Heart left ventricle (tissue), 16 donors: ENCODE data around the gene ZNG1A. TPM values are rescaled to one million over a fixed set of nuclear protein-coding genes. Genes with fewer than 3 reads are reported as not detected.
"Not testable (repeated sequence)": the region's sequence is repeated elsewhere in the genome, so short reads cannot be mapped to it uniquely, and the experiment has no call there.

Source experiments
- ATAC-seq, 4 donors: fragments of 200-7000 bp; cut with Tn5 transposase; one replicate each; pipeline ENCODE4 v1.9.1; 2020 to 2022; ENCODE audit warnings: moderate library complexity in 4 of 4, mild to moderate bottlenecking in 3 of 4, moderate number of reproducible peaks in 1 of 4
- DNase-seq, 5 donors: peaks; one replicate each; pipeline ENCODE4 v3.0.0-alpha.2; 2020
- H3K27ac ChIP-seq, 12 donors: fragments of 200-600 bp; sonication (generic) in 4 of 12; one replicate each; pipeline versions ENCODE4 v1.5.0 to v1.8.0; 2016 to 2022; ENCODE audit warnings: mild to moderate bottlenecking in 2 of 12
- H3K27me3 ChIP-seq, 9 donors: fragments of 200-600 bp; sonication (generic) in 2 of 9; one replicate each; pipeline versions ENCODE4 v1.5.1 to v1.8.0; 2016 to 2022; ENCODE audit warnings: mild to moderate bottlenecking in 3 of 9
- H3K36me3 ChIP-seq, 9 donors: fragments of 200-600 bp; sonication (generic) in 2 of 9; one replicate each; pipeline versions ENCODE4 v1.5.0 to v1.8.0; 2018 to 2022; ENCODE audit warnings: mild to moderate bottlenecking in 2 of 9
- H3K4me1 ChIP-seq, 12 donors: fragments of 200-600 bp; sonication (generic) in 4 of 12; one replicate each; pipeline versions ENCODE4 v1.5.0 to v1.8.0; 2016 to 2022; ENCODE audit warnings: mild to moderate bottlenecking in 3 of 12
- H3K4me3 ChIP-seq, 12 donors: fragments of 200-600 bp; sonication (generic) in 4 of 12; one replicate each; pipeline versions ENCODE4 v1.5.0 to v1.8.0; 2017 to 2022; ENCODE audit warnings: mild to moderate bottlenecking in 9 of 12, moderate library complexity in 4 of 12
- H3K9me3 ChIP-seq, 12 donors: fragments of 200-600 bp; sonication (generic) in 4 of 12; one replicate each; pipeline versions ENCODE4 v1.5.0 to v1.8.0; 2016 to 2022; ENCODE audit warnings: mild to moderate bottlenecking in 1 of 12
- POLR2A ChIP-seq, 2 donors: fragments of 450-650 bp; IDR thresholded peaks; one replicate each; pipeline ENCODE4 v1.6.1; 2017; ENCODE audit warnings: antibody characterized with exemption in 2 of 2, mild to moderate bottlenecking in 2 of 2, moderate library complexity in 2 of 2
- WGBS, 4 donors: extraction: QIAGEN DNeasy Blood & Tissue Kit in 2 of 4; methylation state at CpG; one replicate each; pipeline versions ENCODE4 v1.1.5 to v1.1.7; 2013 to 2018; 5-methylcytosine and 5-hydroxymethylcytosine counted together
- intact Hi-C, 10 donors: fragments of 100-400 bp; cut with DNase I; formaldehyde crosslinking; loops; one replicate each; pipeline versions ENCODE4 v1.11.1 to v1.14.2; 2022
- long read RNA-seq, 3 donors: library from polyadenylated mRNA; unstranded; transcript quantifications; one replicate each; pipeline ENCODE4 v2.0.0, GENCODE V29; 2020 to 2021
- polyA plus RNA-seq, 2 donors: library from polyadenylated mRNA; stranded (reverse); fragments of 200-250 nt; gene quantifications; one replicate each; pipeline ENCODE4 v1.2.3, GENCODE V29; 2013
- total RNA-seq, 9 donors: library from RNA; depleted of rRNA in 2 of 9; stranded (reverse); fragments of >200 nt in 2 of 9; fragmentation: NEBNext Ultra II Directional in 3 of 9; extraction: Animal tissue kit (Norgen Biotek cat#: 25700) in 3 of 9; gene quantifications; one replicate each; pipeline versions ENCODE4 v1.1.0 to v1.2.4, GENCODE V29; 2016 to 2023
- TF ChIP-seq, protein P1 (sequence below), 12 donors: fragments of 200-600 bp; sonication (generic) in 4 of 12; IDR thresholded peaks; one replicate each; pipeline versions ENCODE4 v1.5.0 to v1.8.0; 2018 to 2022; ENCODE audit warnings: antibody characterized with exemption in 12 of 12, mild to moderate bottlenecking in 5 of 12
- donor health status: ischemic (EF 13 %, LVEDD 7.1; RV severe dilation, severe dysfunction).
- donor health status: healthy with polysubstance abuse.
- donor health status: DM: no; HTN: yes; CAD: no.
- donor health status: DM: no; HTN: no; CAD: no.
- donor health status: ischemic (EF 25% LVEDD 6.9; RV normal size, moderate dysfunction).
- donor health status: ischemic (EF 25% LVEDD 5.7; RV mildly dilated, moderate dysfunction).
- donor health status: healthy.
- donor health status: DM: yes; HTN: yes; CAD: no.
- donor health status: ischemic (EF 35%, LVEDD 5.7; RV mildly dilated, moderate dysfunction).
- donor health status: nonischemic (EF 11% LVEDD 7.7; RV severe dilation, severe dysfunction).
- donor health status: DM: yes; HTN: yes; CAD: no.
- donor health status: PGD.
- donor health status: ischemic (EF 29% LVEDD 5.4; RV normal size, mild dysfunction).
- donor health status: nonischemic (EF 23%, LVEDD 6.1; RV moderate dilation, normal function).

Gene ZNG1A
- total RNA-seq: 10 to 100 TPM in 8 of 9 donors, 1 to 10 TPM in 1; 8.1 to 27.9 (median 20.6) TPM
- 10 to 100 TPM; 15.0 to 55.6 TPM for polyA plus RNA-seq
- long read RNA-seq, donor 1, transcript CBWD1-202 (15 exons, 1,706 nt): major isoform, 38 of 58 reads
- long read RNA-seq, donor 1, transcript CBWD1-206 (3 exons, 1,731 nt): minor isoform, 7 of 58 reads
- long read RNA-seq, donor 1, transcript CBWD1-201 (16 exons, 1,771 nt): minor isoform, 5 of 58 reads
- long read RNA-seq, donor 1, partial matches to known transcripts: 0 of 58 reads
- long read RNA-seq, donor 1, other reads (novel, unspliced or antisense): 4 of 58 reads
- long read RNA-seq, donor 2, transcript CBWD1-201 (16 exons, 1,771 nt): minor isoform, 25 of 264 reads
- long read RNA-seq, donor 2, transcript CBWD1-207 (14 exons, 1,241 nt): minor isoform, 6 of 264 reads
- long read RNA-seq, donor 2, transcript CBWD1-206 (3 exons, 1,731 nt): minor isoform, 5 of 264 reads
- long read RNA-seq, donor 2, transcript CBWD1-202 (15 exons, 1,706 nt): major isoform, 185 of 264 reads
- long read RNA-seq, donor 2, partial matches to known transcripts: 3 of 264 reads
- long read RNA-seq, donor 2, other reads (novel, unspliced or antisense): 39 of 264 reads
- long read RNA-seq, donor 3, transcript CBWD1-206 (3 exons, 1,731 nt): minor isoform, 7 of 60 reads
- long read RNA-seq, donor 3, transcript CBWD1-202 (15 exons, 1,706 nt): major isoform, 39 of 60 reads
- long read RNA-seq, donor 3, partial matches to known transcripts: 1 of 60 reads
- long read RNA-seq, donor 3, other reads (novel, unspliced or antisense): 7 of 60 reads

DNA sequence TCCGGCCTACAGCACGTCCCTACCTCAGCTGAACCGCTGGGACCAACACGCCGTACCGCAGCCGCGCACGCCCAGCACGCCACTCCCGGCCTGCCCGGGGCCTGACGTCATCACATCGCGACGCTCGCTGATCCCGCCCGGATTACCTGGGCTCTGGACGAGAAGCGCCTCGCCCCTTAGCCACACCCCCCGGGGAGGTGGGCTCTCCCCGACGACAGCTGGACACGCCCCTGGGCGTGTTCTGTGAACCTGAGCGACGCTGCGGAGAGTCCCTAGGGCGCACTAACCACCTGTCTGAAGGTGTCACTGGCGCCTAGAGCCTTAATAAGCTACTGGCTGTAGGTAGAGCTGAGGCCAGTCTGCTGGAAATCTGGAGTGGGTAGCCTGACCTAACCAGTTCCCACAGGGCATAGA is at the start of gene ZNG1A:
TSS of gene ZNG1A (minus strand) at position 87 of the 414 bp plus-strand sequence. CDS start 87 bp downstream, outside the sequence.
- H3K9me3 ChIP-seq, ATAC-seq, H3K36me3 ChIP-seq, H3K27me3 ChIP-seq, H3K4me1 ChIP-seq, intact Hi-C loops: not testable (repeated sequence)
- H3K4me3 ChIP-seq: peak within 1 kb of the TSS in 11 of 12 donors; percentile 31 to 82 (median 59)
- WGBS, 4 donors: 0% methylated on average over 1 to 23 of the region's 32 CpGs
- peak; percentile 62 to 83 (median 75) for DNase-seq
- peak within 1 kb of the TSS in 7 of 12 donors; percentile 34 to 74 (median 67) for H3K27ac ChIP-seq

DNA sequence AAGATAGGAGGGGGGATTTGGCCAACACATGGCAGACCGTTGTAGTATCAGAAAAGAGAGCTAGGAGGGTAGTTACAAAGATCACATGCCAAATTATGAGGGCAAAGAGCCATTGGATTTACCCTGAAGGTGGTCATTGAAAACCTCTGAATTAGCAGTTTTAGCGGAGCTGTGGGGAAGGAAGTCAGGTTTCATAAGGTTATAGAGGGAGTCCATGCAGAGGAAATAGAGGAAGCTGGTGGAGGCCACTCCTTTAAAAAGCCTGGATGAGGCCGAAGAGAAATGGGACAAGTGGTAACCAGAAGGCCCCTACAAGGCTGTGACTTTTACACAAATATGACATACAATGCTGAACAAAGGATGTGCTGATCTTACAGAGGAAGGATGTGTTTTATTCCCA is 49.0 kb upstream of the ZNG1A start:
- Histone ChIP-seq H3K9me3 (peaks cover 0 to 7% (median 0%) of the 10 kb centered on the region in 12 donors), H3K4me1 (peaks cover 0 to 38% (median 0%) of the 10 kb centered on the region in 12 donors), H3K27ac (peak overlapping the region in 1 of 12 donors; percentile 46), H3K27me3 (peaks cover 0 to 3% (median 0%) of the 10 kb centered on the region in 9 donors), H3K36me3 (no peaks in the 10 kb centered on the region), H3K4me3 (no peak overlapping the region)
- no peak for TF ChIP-seq POLR2A (IDR thresholded peaks at IDR 0.05)
- TF ChIP-seq, protein P1, sequence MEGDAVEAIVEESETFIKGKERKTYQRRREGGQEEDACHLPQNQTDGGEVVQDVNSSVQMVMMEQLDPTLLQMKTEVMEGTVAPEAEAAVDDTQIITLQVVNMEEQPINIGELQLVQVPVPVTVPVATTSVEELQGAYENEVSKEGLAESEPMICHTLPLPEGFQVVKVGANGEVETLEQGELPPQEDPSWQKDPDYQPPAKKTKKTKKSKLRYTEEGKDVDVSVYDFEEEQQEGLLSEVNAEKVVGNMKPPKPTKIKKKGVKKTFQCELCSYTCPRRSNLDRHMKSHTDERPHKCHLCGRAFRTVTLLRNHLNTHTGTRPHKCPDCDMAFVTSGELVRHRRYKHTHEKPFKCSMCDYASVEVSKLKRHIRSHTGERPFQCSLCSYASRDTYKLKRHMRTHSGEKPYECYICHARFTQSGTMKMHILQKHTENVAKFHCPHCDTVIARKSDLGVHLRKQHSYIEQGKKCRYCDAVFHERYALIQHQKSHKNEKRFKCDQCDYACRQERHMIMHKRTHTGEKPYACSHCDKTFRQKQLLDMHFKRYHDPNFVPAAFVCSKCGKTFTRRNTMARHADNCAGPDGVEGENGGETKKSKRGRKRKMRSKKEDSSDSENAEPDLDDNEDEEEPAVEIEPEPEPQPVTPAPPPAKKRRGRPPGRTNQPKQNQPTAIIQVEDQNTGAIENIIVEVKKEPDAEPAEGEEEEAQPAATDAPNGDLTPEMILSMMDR (IDR thresholded peaks at IDR 0.05): no peak
- ATAC-seq: peak in 1 of 4 donors; percentile 51
- DNase-seq: no peak
- intact Hi-C loops: loop anchor here in 1 of 10 donors (10.0 kb wide), 1 partner anchor 47 kb away; no protein-coding TSS in a partner anchor
- WGBS, 4 donors: 57 to 63% (median 59%) methylated on average over 3 of the region's 3 CpGs

DNA sequence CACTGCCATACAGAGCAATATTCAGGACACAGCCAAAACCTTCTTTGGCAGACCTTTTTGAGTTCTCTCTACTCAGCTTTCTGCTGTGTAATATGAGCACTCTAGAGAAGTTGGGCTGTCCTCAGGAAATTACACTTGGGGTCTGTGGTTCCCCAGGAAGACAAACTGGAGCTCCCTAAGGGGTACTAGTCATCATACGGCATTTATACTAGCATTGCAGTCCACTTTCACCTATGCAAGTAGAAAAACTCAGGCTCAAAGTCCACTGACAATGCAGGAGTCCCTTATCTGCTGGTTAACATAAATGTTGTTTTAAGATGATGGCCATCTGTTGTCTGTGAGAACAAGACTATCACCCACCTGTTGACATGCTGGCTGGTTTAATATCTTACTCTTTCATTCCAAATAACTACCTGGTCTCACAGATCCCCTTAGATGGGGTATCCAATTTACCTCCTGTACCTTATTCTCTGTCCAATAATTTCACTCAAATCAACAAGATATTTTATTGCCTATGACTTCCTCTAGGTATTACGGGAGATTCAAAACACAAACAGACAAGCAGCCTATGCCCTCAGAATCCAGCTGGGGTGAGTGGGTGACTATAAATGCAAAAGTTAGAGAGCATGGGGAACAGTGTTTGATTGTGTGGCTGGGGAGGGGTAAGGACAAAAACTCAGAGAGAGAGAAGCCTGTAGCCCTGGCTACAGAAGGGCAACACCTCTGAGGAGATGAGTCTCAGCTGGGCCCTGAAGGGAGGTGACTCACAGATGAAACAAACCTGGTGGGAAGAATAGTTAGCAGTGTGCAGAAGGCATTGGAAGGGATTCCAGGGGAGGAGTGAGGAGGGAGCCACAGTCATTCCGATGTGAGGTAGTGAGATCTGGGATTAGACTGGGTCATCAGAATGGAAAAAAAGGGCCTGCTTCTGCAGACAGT is 46.0 kb upstream of the ZNG1A start:
- H3K9me3 ChIP-seq: peaks cover 0 to 7% (median 0%) of the 10 kb centered on the region in 12 donors
- TF ChIP-seq POLR2A (IDR thresholded peaks at IDR 0.05): no peak
- TF ChIP-seq, protein P1 (IDR thresholded peaks at IDR 0.05): no peak
- ATAC-seq: no peak
- peaks cover 0 to 3% (median 0%) of the 10 kb centered on the region in 9 donors for H3K27me3 ChIP-seq
- 65 to 73% (median 70%) methylated on average over 3 of the region's 3 CpGs for WGBS, 4 donors
- no peak for DNase-seq
- H3K4me3 ChIP-seq: no peak overlapping the region
- peaks cover 0 to 67% (median 0%) of the 10 kb centered on the region in 12 donors for H3K4me1 ChIP-seq
- peak overlapping the region in 1 of 12 donors; percentile 46 for H3K27ac ChIP-seq
- no peaks in the 10 kb centered on the region for H3K36me3 ChIP-seq
- intact Hi-C loops: loop anchor here in 1 of 10 donors (10.0 kb wide), 1 partner anchor 50 kb away; no protein-coding TSS in a partner anchor

GRCh38 chr9:224026-224425 is 45.2 kb upstream of the ZNG1A start:
- peaks cover 0 to 76% (median 0%) of the 10 kb centered on the region in 12 donors for H3K4me1 ChIP-seq
- ATAC-seq (no peak), DNase-seq (no peak)
- intact Hi-C loops: loop anchor here in 1 of 10 donors (10.0 kb wide), 1 partner anchor 51 kb away; no protein-coding TSS in a partner anchor
- no peak for TF ChIP-seq POLR2A (IDR thresholded peaks at IDR 0.05)
- TF ChIP-seq, protein P1 (IDR thresholded peaks at IDR 0.05): no peak
- no peaks in the 10 kb centered on the region for H3K36me3 ChIP-seq
- WGBS, 4 donors: 53 to 69% (median 62%) methylated on average over 5 of the region's 5 CpGs
- H3K27me3 ChIP-seq: peaks cover 0 to 3% (median 0%) of the 10 kb centered on the region in 9 donors
- H3K27ac ChIP-seq: peak overlapping the region in 1 of 12 donors; percentile 84
- H3K9me3 ChIP-seq: peaks cover 0 to 6% (median 0%) of the 10 kb centered on the region in 12 donors
- no peak overlapping the region for H3K4me3 ChIP-seq
